Measurements from ENCODE around the gene XKR7.

- TF ChIP-seq CTCF (IDR thresholded peaks at IDR 0.05) (no peak), POLR2A (IDR thresholded peaks at IDR 0.05) (no peak)
These were observed 41.5 kb upstream of the XKR7 start for GRCh38 chr20:31926493-31926892.

Measured in right lobe of liver (tissue), 4 donors.